HG03575 (cell line): ENCODE results near the gene CHST3.
"Not testable (repeated sequence)": the region's sequence is repeated elsewhere in the genome, so short reads cannot be mapped to it uniquely, and the experiment has no call there.

Source experiments
- ATAC-seq: cut with Tn5 transposase; IDR thresholded peaks from one replicate; pipeline ENCODE4 v1.9.1; 2021; ENCODE audit not compliant: unreplicated experiment, insufficient number of reproducible peaks, low FRiP score; ENCODE audit errors: extremely low read depth

Gene CHST3

DNA sequence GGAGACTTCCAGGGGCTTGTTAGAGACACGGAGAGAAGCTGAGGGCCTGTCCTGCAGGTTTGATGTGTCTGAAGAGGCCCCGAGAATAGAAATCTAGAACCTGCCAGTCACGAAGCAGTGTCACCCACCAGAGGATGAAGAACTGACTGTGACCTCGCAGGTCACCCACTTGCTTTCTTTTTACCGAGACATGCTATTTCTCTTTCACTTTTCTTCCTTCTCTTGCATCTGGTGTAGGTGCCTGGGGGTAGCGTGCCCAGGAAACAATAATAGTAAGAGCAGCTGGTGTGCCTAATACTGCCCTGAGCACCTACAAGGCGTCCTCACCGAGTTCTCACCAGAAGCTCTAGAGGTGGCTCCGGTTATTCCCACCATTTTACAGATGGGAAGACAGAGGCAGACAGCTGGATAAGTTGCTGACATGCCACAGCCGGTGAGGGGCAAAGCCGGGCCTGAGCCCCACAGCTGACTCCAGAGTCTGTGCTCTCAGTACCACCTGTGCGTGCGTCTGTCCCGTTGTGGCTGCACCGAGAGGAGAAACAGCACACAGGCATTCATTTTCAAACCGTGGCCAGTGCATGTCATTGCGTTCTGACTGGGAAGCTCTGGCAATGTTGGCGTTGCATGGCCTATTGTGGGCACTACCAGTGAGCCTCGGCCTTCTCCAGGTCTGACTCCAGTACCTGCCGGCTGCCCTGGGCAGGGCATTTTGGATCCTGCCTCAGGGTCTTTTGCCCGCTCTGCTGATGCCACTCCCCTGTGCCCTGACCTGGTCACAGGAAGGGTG is 7.8 kb downstream of the CHST3 start:
- no peak for ATAC-seq

GRCh38 chr10:71972746-71973695 is 8.8 kb downstream of the CHST3 start:
- ATAC-seq = no peak

GRCh38 chr10:71973777-71974488 is 9.7 kb downstream of the CHST3 start:
- no peak for ATAC-seq

DNA sequence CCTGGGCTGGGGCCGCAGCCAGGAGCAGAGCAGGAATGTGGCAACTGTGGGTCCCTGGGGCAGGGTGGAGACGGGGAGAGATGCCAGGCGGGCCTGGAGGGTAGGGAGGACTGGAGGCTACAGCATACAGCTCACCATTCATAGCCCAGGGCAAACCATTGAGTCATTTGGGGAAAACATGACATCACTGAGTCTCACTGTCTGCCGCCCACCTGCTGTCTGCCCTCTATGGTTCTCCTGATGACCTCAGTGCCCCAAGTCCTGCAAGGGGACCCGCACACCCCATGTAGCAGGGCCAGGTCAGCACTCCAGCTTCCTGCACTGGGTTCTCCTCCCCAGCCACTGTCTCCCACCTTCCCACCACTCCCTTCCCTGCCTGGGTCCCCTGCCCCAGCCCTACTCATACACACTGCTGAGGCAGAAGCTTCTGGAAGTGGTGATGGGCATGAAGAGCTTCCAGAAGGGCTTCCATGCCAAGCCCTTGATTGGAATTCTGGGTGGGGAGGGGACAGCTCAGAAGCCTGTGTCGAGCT is 10.4 kb downstream of the CHST3 start:
- no peak for ATAC-seq

- no peak for ATAC-seq
These were observed 11.1 kb downstream of the CHST3 start for GRCh38 chr10:71975087-71975870.

DNA sequence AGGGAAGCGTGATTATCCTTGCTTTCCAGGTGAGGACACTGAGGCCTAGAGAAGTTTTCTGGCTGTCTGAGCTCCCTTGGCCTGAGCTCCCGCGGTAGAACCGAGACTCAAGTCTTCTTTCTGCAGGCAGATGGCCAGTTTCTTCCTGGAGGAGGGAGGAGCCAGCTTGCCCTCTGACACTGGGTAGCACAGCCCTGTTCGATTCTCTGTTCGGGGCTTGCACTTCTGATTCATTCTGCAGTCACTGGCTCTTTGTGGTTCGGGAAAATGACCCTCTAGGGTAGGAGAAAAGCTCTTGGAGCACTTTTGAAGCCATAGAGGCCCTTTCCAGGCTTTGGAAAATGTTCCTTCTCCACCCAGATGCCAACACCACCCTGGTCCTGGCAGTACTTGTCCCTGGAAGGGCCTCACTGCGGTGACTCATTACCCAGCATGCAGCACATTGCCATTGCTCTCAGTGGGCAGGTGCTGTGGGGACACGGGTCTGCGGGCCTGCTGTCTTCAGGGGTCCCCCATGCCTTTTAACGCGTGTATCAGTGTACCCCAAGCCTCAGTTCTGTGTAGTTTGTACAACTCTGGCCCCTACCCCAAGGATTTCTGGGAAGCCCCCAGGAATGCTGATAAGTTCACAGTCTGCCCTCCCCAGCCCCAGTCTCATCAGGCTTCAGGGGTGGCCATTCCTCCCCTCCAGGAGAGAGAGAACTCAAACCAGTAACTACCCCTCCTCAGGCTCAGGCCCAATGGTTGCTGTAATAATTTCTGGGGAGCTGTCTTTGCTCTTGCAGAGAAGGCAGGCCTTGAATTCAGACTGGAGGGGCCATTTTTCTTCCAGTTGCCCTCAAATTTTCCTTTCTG is 11.9 kb downstream of the CHST3 start:
- no peak for ATAC-seq

DNA sequence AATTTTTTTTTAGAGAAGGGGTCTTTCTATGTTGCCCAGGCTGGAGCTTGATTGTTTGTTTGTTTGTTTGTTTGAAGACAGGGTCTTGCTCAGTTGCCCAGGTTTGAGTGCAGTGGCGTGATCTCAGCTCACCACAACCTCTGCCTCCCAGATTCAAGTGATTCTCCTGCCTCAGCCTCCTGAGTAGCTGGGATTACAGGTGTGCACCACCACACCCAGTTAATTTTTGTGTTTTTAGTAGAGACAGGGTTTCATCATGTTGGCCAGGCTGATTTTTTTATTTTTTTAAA is 13.4 kb downstream of the CHST3 start:
- ATAC-seq = not testable (repeated sequence)

- no peak for ATAC-seq
These were observed 14.3 kb downstream of the CHST3 start for GRCh38 chr10:71978476-71978875.

GRCh38 chr10:71978988-71979691 is 14.9 kb downstream of the CHST3 start:
- no peak for ATAC-seq

DNA sequence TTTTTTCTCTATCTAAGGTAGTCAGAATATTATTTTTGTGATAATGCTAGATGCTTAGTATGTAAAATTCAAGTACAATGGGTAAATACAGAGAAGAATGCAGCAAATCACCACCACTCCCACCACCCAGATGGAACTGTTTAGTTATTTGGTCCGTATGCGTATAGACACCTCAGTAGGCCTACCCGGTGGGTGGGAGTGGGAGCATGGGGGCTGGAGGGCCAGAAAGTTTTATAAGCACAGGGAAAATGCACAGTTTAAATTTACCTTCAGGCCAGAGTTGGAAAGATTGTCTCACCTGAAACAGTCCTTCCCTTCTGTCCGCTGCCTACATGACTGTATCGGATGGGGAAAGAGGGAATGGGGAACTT is 15.5 kb downstream of the CHST3 start:
- no peak for ATAC-seq

DNA sequence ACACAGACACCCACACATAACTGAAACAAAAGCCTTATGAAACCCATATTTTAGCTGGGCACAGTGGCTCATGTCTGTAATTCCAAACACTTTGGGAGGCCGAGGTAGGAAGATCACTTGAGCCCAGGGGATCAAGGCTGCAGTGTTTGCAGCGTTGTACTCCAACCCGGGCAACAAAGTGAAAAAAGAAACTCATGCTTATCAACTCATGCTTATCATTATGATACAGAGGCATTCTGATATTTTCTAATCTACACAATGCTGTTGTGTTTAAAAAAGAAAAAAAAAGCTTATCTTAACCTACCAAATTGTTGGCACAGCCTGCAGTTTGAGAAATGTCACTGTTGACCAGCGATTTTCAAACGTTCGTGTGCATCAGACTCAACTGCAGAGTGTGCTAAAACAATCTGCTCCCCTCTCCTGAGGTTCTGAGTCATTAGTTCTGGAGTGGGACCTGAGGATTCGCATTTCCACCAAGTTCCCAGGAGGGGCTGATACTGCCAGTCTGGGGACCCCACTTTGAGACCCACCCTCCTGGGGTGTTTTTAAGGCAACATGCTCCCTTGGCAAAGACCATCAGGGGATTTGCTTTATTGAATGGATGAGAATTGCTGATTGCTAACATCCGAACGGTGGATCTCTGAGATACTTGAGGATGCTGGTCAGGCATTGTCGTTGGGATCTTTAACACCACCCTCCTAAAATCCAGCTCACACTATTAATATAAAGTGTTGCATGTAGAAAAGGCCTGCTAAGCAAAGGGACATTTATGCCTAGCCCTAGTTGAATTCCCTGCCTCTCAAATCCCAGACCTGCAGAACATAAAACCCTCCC is 16.2 kb downstream of the CHST3 start:
- ATAC-seq = no peak

GRCh38 chr10:71981015-71981875 is 17.1 kb downstream of the CHST3 start:
- no peak for ATAC-seq

- no peak for ATAC-seq
These were observed 17.7 kb downstream of the CHST3 start for GRCh38 chr10:71981876-71982230.

GRCh38 chr10:71982269-71983178 is 18.3 kb downstream of the CHST3 start:
- ATAC-seq = no peak
